NK-92 (cell line): ENCODE measurements around the gene SLC27A2.

ENCODE experiments used
- DNase-seq: peaks from one replicate; lab custom pipeline; 2025; ENCODE audit not compliant: unreplicated experiment; lab: John Stamatoyannopoulos, UW

Gene SLC27A2

DNA sequence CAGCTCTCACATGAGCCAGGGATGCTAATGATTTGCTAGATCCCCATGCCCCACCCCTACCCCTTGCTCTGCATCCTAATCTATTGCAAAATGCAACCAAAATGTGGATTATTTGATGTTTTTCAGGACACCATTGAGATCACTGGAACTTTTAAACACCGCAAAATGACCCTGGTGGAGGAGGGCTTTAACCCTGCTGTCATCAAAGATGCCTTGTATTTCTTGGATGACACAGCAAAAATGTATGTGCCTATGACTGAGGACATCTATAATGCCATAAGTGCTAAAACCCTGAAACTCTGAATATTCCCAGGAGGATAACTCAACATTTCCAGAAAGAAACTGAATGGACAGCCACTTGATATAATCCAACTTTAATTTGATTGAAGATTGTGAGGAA lies 53.8 kb downstream of the SLC27A2 start:
- no peak for DNase-seq

DNA sequence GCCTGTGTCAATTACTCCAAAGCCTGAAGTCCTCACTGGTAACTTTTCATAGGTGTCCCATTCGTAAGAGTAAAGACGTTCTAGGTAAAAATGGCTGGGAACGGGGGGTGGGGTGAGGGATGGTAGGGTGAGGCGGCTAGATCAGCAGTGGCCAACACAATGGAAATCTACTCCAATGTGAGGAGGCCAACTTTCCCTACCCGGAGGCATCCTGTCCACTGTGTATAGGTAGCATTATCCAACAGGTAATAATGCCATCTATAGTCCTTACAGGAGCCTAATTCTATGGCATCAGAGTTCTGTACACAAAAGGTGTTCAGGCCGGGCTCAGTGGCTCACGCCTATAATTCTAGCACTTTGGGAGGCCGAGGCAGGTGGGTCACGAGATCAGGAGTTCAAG lies 54.4 kb downstream of the SLC27A2 start:
- DNase-seq, result no peak

DNA sequence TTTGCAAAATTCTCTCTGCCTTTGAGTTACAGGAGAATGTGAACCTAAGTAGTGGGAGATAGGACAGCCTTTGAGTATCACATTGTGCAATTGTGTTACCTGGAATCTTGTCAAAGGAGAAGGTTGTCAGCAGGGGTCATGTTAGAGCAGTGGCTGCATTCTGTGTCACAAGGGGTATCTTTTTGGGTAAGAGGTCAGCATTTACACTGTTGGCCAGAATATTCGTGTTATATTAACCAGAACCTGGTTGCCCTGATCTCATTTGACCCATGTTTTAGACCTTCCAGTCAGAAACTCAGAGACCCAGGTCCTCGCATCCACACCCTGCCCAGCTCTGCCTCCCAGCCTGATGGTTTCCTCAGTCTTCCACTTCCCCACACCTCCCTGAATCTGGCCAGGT lies 56.3 kb downstream of the SLC27A2 start:
- no peak for DNase-seq

DNA sequence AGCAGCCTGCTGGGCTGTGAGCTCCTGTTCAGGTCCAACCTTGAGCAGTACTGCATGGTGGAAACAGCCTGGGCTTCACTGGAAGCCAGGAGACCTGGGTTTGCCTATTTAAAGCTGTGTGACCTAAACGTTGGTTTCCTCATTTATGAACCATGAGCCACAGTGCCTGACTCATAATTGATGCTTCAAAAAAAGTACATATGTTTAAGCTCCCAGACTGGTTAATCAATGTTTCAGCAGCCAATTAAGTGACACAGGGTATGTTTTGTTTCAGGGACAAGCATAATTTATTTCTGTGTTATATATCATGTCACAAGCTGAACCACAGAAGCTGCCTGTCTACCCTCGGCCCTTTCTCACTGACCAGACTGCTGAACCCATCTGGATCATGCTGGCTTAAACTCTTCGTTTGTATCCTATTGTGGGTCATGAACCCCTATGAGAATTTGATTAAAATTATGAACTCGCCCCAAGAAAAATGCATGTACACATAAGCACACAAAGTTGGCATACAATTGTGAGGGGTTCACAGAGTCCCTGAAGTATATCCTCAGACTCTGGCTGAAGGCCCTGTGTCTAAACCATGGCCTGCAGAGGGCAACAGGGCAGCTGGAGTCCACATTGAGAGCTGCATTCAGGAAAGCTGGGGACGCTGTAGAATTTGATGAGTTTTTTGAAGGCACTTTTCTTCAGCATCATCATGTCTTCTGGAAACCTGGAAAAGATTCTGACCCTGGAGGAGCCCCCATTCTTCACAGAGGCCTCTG lies 59.9 kb downstream of the SLC27A2 start:
- no peak for DNase-seq

GRCh38 chr15:50244153-50244552 lies 62.2 kb downstream of the SLC27A2 start:
- DNase-seq, result no peak

GRCh38 chr15:50244959-50245624 lies 63.1 kb downstream of the SLC27A2 start:
- no peak for DNase-seq

DNA sequence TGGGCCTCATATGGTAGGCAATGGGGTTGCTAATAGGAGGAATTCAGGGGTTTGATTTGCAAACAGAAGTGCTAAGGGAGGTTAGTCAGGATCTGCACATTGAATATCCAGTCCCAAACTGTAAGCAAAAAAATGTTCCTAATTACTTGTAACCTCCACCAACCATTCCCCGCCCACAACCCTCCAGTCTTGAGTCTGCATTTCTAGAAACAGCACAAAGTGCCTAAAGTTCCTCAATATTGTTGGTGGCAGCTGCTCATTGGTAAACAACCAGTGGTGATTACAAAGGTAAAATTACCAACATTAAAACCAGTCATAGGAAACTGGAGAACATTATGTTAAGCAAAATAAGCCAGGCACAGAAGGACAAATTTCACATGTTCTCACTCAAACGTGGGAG lies 64.6 kb downstream of the SLC27A2 start:
- no peak for DNase-seq

DNA sequence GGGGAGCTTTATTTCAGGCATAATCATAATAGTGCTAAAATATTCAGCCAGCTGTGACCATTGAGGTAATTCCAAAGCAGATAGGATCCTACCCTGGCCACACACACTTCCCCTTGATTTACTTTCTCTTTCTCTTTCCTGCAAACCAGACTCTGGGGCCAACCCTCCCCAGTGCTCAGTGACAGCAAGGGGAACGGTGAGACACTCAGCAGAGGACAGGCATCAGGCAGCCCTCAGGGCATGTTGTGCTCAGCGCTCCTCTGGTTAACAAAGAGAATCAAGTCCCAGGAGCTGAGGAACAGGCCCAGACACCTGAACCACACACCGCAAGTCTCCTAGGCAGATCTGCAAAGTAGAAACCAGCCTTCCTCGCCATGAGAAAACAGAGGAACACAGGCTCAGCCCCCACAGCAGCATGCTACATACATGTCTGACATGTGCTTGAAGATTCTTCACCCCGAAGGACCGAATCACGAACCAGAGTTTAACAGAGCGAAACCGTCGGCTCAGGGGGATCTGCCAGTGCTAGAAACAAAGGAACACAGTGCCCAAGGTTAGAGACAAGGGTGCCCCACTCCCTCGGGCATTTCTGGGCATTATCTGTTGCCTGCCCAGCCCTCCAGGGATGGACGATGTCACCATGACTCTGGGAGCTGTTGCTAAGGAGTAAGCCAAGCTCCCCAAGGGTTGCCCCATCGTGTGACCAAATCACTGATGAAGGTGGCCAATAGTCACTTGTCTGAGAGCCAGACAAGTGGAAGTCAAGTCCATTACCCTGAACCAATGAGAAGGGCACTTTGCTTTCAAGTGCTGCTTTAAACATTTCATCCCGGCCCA lies 66.0 kb downstream of the SLC27A2 start:
- peak; percentile 13 for DNase-seq

GRCh38 chr15:50248994-50249582 lies 67.1 kb downstream of the SLC27A2 start:
- no peak for DNase-seq

DNA sequence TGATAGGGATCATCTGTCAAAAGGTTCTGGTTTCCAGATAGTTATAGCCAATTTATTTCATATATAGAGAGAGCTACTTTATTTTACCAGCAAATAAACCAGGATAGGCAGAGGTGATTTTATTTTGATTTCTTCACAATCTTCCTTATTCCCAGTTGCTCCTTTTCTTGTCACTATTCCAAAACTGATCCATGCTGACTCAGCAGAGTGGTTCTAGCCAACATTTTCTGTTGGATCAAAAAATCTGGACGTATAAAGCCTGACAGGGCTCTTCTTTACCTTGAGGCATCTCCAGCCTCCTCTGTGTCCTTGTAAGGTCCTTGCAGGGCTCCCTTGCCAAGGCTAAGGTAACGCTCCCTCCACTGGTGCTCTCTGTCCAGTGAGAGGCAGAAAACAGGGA lies 67.7 kb downstream of the SLC27A2 start:
- DNase-seq, result no peak

- DNase-seq, result no peak
These were observed 68.9 kb downstream of the SLC27A2 start for GRCh38 chr15:50250760-50251394.

DNA sequence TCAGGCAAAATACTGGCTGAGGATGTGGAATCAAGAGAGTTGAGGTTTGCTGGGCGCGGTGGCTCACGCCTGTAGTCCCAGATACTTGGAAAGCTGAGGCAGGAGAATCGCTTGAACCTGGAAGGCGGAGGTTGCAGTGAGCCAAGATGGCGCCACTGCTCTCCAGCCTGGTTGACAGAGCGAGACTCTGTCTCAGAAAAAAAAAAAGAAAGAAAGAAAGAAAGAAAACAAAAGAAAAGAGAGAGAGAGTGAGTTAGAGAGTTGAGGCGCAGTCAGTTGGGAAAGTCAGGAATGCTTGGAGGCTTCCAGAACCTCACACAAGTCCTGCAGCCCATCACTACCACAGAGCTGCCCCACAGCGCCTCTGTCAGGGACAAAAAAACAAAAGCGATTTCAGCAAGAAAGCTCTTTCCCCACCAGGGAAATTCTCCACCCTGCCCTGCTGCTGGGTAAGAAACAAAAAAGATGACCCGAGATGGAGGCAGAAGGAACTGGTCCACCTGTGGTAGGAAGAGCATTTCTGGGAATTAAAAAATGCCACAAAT lies 69.7 kb downstream of the SLC27A2 start:
- no peak for DNase-seq

GRCh38 chr15:50252556-50252955 lies 70.6 kb downstream of the SLC27A2 start:
- no peak for DNase-seq

GRCh38 chr15:50256188-50257041 lies 74.4 kb downstream of the SLC27A2 start:
- DNase-seq, result no peak

DNA sequence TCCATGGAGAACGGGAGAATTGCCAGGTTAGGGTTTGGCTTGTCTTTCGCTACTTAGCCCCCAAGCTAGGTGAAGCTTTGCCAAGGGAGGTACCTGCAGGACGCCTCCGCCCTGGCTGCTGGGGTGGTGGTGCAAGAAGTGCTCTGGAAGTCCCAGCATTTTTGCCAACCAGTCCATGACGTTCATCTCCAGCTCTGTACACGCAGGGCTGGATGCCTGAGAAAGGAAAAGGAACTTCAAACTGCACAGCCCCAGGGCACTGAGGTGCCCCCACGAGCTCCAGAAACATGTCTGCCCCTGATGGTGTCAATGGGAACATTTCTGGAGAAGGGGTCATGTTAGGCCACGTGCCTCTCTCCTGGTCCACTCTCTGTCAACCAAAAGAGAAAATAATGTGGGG lies 75.3 kb downstream of the SLC27A2 start:
- DNase-seq, result no peak

GRCh38 chr15:50257924-50258323 lies 75.9 kb downstream of the SLC27A2 start:
- no peak for DNase-seq

DNA sequence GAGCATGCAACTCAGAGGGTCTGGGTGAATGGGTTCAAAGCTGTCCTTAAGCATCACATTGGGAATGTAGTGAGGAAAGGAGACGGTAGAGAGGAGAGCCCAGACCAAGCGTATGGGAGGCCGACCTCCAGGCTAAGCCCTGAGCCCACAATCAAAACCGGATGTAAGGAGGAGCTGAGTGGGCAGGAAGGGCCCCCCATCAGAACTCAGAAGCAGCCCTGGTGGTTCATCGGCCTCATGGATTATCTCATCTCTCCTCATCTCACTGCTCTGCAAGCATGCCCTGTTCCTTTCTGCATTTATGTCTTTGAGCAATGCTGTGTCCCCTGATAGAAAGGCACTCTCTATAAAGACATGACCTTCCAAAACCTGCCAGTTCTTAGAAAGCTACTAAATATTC lies 77.3 kb downstream of the SLC27A2 start:
- no peak for DNase-seq

DNA sequence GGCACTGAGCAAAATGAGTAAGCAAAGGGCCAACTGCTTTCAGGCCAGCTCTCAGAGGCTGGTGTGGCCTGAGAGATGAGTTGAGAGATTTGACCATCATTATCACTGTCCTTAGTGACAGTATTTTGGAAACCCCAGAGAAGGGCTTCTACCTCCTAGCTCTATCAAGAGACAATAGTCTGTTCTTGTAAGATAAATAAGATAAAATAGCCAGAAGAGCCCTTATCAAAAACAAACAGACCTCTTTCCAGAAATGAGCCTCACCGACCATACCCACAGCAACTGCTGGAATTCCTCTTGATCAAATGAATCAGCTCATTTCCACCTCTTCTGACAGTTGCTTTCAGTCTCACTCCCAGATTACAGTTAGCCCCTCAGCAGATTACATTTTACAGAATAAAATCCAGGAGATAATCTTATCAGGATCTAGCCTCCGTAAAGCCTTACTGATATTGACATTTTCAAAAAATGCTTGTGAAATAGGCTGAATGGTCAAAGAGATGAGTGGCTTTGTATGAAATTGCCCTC lies 79.0 kb downstream of the SLC27A2 start:
- DNase-seq, result no peak

- DNase-seq, result no peak
These were observed 80.0 kb downstream of the SLC27A2 start for GRCh38 chr15:50261981-50262380.

DNA sequence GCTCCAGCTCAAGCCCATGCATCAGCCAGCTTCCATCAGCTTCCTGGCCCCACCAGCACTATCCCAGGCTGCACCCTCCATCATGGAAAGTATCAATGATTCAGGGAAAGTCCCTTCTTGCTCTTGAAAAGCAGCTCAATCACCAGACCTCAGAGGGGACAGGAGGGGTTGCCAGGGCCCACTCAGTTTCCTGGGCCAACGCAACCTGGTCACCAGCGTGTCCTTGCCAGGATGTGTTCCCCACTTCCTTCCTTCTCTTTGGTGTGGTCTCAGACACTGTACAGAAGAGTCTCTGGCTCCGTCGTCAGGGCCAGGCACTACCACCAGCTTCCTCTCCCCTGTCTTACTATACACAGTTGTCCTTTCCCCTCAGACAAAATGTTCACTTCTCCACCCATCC lies 80.5 kb downstream of the SLC27A2 start:
- DNase-seq, result no peak
